ENCODE measurements around the gene CFAP74.

CFAP74 gene

DNA sequence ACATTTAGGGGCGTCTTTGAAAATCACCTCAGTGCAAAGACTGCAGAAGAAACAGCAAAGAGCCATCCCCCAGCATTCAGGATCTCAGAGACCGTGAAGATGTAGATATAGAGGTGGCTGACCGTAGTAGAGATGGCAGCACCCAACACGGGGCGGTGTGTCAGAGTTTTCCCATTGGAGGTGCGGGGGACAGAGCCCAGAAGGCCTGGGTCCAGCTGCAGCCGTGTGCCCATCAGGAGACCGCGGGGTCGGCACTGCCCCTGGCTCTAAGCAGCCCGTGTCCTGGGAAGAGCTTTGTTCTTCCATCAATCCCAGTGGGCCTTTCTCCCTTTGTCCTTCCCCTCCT, 16.7 kb upstream of the CFAP74 start:
- no peak for DNase-seq (ENCODE audit: low spot score)

DNA sequence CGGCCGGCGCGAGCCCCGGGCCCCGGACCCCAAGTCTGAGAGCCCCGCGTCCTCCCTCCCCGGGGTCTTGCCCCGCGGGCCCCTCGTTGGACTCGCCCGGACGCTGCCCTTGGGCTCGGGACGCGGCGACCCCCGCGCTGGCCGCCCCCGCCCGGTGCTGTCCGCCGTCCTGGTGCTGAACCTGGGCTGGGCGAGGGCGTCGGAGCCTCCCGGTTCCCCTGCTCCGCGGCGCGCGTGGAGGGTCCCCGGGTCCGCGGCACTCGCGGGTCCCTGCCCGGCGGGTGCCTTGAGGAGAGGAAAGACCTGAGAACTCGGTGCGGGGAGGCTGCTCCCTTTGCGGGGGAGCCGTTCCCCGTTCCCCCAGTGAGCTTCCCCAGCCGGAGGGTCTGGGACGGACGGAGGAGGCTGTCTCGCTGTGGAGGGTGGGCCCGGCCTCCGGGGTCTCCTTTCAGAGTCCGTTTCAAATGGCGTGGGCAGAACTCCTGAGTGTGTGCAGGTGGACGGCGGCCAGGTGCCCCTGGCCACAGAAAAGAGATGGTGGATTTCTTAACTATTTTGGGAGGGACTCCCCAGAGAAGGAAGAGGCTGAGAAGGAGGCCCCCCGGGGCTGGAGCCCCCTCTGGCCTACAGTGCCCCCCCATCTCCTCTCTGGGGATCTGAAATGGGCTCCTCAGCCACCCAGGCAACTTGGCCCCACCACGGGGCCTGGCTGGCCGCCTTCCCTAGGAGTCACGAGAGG, 16.2 kb upstream of the CFAP74 start:
- no peak for DNase-seq (ENCODE audit: low spot score)

GRCh38 chr1:2019172-2019543, 15.6 kb upstream of the CFAP74 start, which contains the start of gene GABRD:
TSS of gene GABRD (plus strand) at chr1:2019345. CDS start at chr1:2019424, 79 bp downstream.
- DNase-seq (ENCODE audit: low spot score) = no peak

GRCh38 chr1:2018217-2019171, 14.9 kb upstream of the CFAP74 start:
- DNase-seq (ENCODE audit: low spot score) = no peak

- no peak for DNase-seq (ENCODE audit: low spot score)
These were observed 12.5 kb upstream of the CFAP74 start for GRCh38 chr1:2016123-2016522.

DNA sequence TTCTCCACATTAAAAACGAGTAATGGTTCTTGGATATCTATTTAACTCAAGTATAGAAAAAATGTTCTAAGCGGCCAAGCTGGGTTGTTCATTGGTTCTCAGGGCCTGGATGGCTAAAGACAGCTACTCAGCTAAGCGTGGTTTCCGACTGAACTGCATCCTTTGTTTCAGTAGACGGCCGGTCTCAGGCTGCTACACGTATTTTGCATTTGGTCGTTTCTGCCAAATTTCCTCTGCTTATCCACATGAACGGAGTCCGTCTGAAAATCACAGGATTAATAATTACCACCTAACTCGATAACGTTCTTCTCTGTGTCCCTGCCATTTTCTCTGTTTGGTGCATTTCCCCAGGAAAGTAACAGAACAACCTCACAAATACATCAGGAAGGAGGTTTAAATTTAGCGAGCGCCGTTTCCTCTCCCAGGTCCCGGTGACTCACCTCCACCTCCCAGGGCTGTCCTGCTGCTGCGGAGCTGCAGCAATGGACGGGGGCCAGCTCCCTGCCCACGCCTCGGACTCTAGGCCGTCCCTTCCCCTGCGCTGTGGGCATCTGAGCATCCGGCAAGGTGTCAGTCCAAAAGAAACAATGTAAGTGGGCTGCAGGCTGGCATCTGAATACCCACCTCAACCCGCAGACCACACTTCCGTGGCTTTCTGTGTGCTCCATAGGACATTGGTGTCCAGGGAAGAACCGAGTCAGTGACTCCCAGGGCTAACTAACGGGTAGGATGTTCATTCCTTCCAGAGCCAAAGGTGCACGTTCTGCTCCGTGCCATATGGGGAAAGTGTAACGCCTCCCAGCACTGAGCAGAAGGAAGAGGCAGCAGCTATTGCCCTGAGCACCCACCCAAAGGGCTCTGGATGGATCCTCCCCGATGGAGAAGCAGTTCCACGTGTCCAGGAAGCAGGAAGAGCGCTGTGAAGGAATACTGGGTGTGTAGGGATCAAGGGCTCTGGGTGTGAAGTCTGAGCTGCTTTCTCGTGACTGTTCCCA, 11.5 kb upstream of the CFAP74 start:
- no peak for DNase-seq (ENCODE audit: low spot score)

DNA sequence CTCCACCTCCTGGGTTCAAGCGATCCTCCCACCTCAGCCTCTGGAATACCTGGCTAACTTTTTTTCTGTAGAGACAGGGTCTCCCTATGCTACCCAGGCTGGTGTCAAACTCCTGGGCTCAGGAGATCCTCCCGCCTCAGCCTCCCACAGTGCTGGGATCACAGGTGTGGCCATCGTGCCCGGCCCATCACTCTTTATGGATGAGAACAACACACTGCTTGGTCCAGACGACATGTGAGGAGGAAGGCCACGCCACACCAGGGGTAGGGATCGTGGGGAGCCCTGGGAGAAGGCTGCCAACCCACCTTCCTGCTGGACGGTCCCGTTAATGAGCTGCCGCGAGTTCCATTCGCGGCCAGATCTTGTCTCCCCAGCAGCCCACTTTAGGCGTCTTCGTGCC, 10.6 kb upstream of the CFAP74 start:
- DNase-seq (ENCODE audit: low spot score) = no peak

GRCh38 chr1:2009101-2010053, 5.8 kb upstream of the CFAP74 start:
- DNase-seq (ENCODE audit: low spot score) = no peak

DNA sequence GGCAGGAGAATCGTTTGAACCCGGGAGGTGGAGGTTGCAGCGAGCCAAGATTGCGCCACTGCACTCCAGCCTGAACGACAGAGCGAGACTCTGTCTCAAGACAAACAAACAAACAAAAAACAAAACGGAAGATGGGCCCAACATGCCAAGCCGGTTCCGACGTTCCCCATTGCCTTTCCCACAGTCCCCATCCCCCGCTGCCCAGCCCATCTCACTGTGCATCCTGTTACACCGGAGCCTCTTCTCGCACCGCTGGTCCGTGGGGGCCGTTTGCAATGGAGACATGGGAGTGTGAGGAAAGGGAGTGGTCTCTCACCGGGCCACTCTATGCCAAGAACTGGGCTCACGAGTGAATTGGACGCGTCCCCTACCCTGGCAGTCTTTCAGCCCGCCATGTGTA, 1.3 kb upstream of the CFAP74 start:
- no peak for DNase-seq (ENCODE audit: low spot score)

DNA sequence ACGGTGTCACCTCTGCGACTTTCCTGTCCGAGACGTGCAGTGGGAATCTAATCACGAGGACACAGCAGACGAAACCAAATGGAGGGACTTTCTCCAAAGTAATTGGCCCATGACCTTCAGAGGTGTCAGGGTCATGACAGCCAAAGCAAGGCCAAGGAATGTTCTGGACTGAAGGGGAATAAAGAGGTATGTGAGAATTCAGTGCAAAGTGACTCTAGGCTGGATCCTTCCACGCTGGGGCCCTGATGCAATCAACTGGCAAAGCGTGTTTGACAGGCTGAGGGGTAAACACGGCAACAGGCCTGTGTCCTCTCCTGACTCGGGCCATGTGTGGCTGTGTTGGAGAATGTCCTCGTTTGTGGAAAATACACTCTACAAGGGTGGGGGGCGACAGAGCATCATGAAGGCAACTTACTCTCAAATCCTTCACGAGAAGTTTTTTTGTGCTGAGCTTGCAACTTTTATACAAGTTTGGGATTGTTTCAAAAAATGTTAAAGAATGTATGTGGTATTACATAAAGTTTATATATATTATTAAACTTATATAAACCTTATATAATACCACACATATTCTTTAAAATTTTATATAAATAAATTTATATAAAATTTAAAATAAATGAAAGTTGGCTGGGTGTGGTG, 1.7 kb downstream of the CFAP74 start:
- no peak for DNase-seq (ENCODE audit: low spot score)

DNA sequence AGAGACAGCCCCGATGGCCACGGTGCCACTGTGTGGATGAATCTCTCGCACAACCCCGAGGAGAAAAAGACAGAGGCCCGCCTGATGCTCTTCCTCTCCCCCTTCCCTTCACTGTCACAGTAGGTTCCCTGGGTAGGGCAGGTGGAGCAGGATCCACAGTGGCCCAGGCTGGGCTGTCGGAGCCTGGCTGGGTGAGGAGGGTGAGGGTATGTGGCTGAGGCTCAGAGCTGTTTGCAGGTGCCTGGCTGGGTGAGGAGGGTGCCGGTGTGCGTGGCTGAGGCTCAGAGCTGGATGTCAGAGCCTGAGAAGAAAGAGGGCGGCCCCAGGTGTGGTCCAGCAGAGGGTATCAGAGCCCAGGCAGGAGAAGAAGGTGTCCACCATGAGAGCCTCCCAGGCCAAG, 2.7 kb downstream of the CFAP74 start:
- no peak for DNase-seq (ENCODE audit: low spot score)

DNA sequence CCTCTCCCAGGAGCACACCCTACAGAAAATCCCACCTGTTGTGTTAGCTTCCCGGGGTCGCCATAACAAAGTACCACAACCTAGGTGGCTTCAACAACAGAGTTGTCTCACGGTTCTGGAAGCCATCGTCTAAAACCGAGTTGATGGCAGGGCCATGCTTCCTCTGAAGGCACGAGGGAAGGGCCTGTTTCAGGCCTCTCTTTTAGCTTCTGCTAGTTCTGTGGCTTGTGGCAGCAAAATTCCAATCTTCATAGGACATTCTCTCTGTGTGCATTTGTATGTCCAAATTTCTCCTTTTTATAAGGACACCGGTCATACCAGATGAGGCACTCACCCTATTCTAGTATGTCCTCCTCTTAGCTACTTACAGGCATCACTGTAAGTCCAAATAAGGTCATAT, 3.2 kb downstream of the CFAP74 start:
- DNase-seq (ENCODE audit: low spot score) = no peak

DNA sequence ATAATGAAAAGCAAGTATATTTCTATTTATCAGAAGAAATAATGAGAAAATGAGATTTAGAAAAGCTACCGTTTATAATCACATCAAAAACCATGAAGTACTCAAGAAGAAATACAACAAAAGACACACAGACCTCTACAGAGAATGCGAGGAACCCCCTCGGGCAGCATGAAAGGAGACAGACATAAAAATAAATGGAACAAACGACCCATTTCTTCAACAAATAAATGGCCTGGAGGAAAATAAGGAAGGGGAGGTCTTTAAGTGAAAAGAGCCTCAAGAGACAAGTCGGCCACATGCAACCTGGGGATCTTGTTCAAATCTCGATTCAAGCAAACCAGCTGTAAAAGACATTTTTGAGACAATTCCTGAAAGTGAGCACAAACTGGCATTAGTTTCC, 6.0 kb downstream of the CFAP74 start:
- no peak for DNase-seq (ENCODE audit: low spot score)

DNA sequence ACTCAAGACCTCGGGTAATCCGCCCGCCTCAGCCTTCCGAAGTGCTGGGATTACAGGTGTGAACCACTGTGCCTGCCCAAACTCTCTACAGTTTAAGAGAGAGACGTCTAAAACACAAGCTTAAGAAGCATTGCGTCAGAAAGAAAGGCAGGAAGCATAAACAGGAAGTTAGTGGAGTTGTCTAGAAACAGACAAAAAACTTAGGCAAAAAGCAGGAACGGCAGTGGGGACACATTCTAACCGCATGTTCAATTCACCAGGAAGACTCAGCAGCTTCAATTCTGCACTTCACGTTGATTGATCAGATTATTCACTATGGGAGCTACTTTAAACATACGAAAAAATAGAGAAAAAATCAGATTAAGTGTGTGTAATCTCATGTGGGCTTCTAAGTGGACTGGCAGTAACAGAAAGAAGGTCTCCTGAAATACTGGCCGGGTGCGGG, 7.4 kb downstream of the CFAP74 start:
- DNase-seq (ENCODE audit: low spot score) = no peak

DNA sequence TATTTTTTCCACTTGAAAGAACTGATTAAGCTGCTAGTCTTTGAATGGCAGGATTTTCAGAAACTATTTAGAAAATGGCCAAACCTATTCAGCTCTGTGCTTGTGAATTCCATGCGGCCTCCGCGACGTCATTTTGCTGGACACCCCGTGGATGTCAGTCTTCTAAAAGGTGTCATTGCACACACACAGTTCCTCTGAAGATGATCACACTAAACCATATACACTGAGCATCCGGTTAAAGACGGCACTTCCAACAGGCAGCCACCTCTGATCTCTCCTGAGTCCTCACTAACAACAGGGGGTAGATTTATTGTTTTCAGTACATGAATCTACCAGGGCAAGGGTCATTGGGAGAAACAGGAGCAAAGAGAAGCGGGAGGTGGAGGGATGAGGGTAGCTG, 9.1 kb downstream of the CFAP74 start:
- no peak for DNase-seq (ENCODE audit: low spot score)

DNA sequence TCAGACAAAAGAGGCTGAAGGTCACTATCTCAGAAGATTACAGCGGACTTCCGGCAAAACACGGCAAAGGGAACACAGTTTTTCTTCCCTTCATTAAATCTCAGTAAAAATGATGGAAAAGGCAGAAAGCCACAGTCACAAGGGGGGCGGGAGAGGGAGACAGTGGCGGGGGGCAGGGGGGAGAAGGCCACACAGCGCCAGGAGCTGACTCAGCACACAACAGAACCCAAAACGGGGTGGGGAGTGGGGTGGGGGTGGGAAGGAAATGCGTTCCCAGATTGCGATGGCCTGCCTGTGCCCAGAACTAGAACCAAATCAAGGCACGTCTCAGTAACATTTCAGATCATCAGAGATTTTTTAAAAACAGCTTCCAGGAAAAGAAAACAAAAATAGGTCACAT, 13.4 kb downstream of the CFAP74 start:
- no peak for DNase-seq (ENCODE audit: low spot score)

GRCh38 chr1:1989789-1990188, 13.8 kb downstream of the CFAP74 start:
- DNase-seq (ENCODE audit: low spot score) = no peak

- no peak for DNase-seq (ENCODE audit: low spot score)
These were observed 14.5 kb downstream of the CFAP74 start for GRCh38 chr1:1989102-1989542.

DNA sequence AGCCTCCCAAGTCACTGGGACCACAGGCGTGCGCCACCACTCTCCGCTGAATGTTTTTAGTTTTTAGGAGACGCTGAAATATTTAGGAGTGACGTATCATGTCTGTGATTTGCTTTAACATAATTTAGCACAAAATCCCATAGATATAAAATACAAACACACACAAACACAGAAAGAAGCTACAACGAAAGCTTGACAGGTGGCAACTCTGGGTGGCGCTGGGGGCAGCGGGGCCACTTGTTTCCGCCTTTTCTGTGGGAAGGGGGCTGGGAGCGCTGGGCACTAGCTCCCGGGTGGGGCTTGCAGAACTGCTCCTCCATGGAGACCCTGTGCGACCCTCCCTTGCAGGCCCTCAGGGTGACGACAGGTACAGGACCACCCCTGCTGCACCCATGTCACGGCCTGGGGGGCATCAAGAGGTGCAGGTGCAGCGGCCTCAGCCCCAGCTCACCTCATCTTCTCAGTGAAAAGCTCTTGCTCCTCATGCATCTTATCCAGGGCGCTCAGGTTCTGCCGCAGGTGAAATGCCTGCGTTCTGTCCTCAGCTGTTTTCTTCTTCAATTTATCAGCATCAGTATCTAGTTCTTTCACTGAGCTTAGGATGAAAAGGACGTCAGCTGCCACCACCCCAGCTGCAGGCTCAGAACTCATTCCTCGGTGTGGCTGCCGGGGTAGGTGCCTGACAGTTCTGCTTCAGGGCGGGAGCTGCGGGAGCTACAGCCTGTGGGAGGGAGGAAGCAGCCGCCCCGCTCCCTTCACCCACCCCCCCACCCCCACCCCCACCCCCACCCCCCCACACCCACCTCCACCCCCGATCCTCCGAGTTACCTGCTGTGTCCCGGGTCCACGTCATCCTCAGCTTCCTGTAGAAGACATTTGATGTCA, 15.3 kb downstream of the CFAP74 start:
- DNase-seq (ENCODE audit: low spot score) = no peak
